ENCODE data around the gene GTF3C1.
A peak's percentile ranks its signal among the peaks of the same experiment; 100 is the strongest.
"Not testable (repeated sequence)": the region's sequence is repeated elsewhere in the genome, so short reads cannot be mapped to it uniquely, and the experiment has no call there.

GTF3C1 gene

DNA sequence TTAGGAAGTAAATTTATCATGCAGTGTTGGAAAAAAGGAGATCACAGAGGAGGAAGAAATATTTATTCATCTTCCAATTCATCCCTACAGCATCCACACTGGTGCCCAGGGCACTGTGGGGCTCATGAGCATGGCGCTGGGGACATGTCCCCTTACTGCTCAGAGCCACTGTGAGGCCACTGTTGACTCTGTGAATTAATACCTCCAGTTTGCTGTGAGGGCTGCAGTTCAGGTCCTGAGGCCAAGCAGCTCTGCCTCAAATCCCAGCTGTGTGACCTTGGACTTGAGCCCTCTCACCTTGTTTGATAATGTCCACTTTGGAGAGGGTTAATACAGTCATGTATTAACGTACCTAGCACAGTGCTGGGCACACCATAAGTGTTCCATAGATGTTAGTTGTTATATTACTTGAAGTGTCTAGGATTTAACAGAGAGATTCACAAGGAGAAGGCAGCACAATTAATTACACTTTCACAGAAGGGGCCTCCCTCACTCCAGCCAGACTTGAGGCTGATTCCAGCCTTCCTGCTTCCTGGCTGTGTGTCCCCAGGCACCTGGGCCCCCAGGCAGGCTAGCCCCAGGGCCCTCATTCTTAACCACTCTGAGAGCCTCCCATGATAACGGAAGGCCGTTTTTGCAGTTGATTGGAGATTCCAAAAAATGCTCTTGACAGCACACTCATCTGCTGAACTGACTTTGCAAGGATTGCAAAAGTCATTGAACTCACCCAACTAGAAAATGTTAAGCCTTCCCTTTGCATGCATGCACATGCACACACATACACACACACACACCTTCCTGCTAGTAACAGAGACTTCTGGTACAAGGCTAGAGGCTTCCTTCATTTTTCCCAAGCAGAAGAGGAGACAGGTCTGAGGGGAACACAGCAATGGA lies 29.6 kb upstream of the GTF3C1 start:
- H3K9ac ChIP-seq (ENCODE audit: insufficient read length, low read depth) = no peak overlapping the region
- no peak overlapping the region for H3K4me3 ChIP-seq (ENCODE audit: insufficient read length, low read depth)
- H3K36me3 ChIP-seq (ENCODE audit: insufficient read depth, insufficient read length, low read length) = peaks cover 5% of the 10 kb centered on the region
- no peaks in the 10 kb centered on the region for H3K27me3 ChIP-seq (ENCODE audit: insufficient read depth, insufficient read length)
- peaks cover 7% of the 10 kb centered on the region for H3K4me1 ChIP-seq (ENCODE audit: insufficient read depth, insufficient read length)
- no peak for DNase-seq (ENCODE audit: low read depth, low spot score)
- TF ChIP-seq ZNF274 (IDR thresholded peaks at IDR 0.05; ENCODE audit: low read depth, low read length) = no peak
- no peak for TF ChIP-seq YY1 (IDR thresholded peaks at IDR 0.05; ENCODE audit: insufficient read depth, insufficient read length)
- no peak for TF ChIP-seq SUZ12 (IDR thresholded peaks at IDR 0.05; ENCODE audit: extremely low read depth, insufficient read depth, insufficient read length)
- H3K9me3 ChIP-seq (ENCODE audit: insufficient read depth, low read length) = no peaks in the 10 kb centered on the region

DNA sequence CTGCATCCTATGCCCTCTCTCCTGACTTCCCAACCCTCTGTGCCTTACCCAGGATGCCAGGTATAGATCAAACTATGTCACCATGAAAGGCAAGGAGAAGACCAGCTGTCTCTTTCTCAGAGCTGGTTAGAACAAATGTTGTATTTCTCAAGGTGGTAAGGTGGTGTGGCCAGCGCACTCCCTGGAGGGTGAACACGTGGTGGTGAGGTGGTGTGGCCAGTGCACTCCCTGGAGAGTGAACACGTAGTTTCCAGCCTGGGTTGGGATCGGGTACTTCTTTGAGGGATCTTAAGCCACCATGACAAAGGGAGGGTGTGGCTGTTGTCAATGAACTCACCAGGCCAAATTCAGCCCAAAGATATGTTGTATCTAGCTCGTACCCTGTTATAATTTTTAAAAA lies 27.0 kb upstream of the GTF3C1 start:
- Histone ChIP-seq H3K9ac (ENCODE audit: insufficient read length, low read depth) (no peak overlapping the region), H3K27me3 (ENCODE audit: insufficient read depth, insufficient read length) (no peaks in the 10 kb centered on the region), H3K4me3 (ENCODE audit: insufficient read length, low read depth) (no peak overlapping the region), H3K4me1 (ENCODE audit: insufficient read depth, insufficient read length) (peaks cover 7% of the 10 kb centered on the region), H3K36me3 (ENCODE audit: insufficient read depth, insufficient read length, low read length) (peaks cover 5% of the 10 kb centered on the region), H3K9me3 (ENCODE audit: insufficient read depth, low read length) (no peaks in the 10 kb centered on the region)
- no peak for DNase-seq (ENCODE audit: low read depth, low spot score)
- TF ChIP-seq ZNF274 (IDR thresholded peaks at IDR 0.05; ENCODE audit: low read depth, low read length) (no peak), SUZ12 (IDR thresholded peaks at IDR 0.05; ENCODE audit: extremely low read depth, insufficient read depth, insufficient read length) (no peak), YY1 (IDR thresholded peaks at IDR 0.05; ENCODE audit: insufficient read depth, insufficient read length) (no peak)

DNA sequence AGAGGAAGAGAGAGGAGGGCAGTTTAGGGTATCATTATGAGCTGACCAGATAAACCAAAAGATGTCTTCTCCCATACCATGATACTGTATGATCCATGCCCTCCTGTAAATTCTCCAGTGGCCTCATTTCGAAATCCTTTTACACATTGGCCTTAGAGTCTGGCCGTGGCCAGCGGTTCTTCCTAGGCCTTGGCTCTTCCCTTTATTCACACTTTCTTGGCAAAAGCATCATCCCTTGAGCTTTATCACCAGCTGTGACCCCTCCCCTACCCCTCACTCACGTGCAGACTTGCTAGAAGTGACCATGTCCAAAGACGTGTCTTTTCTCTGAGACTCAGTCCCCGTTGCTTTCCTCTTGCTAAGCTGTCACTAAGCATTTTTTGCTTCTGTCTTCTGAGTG lies 23.0 kb upstream of the GTF3C1 start:
- Histone ChIP-seq H3K27me3 (ENCODE audit: insufficient read depth, insufficient read length) (no peaks in the 10 kb centered on the region), H3K4me1 (ENCODE audit: insufficient read depth, insufficient read length) (peaks cover 7% of the 10 kb centered on the region), H3K9me3 (ENCODE audit: insufficient read depth, low read length) (no peaks in the 10 kb centered on the region), H3K36me3 (ENCODE audit: insufficient read depth, insufficient read length, low read length) (peaks cover 5% of the 10 kb centered on the region), H3K9ac (ENCODE audit: insufficient read length, low read depth) (no peak overlapping the region), H3K4me3 (ENCODE audit: insufficient read length, low read depth) (no peak overlapping the region)
- no peak for TF ChIP-seq ZNF274 (IDR thresholded peaks at IDR 0.05; ENCODE audit: low read depth, low read length)
- TF ChIP-seq YY1 (IDR thresholded peaks at IDR 0.05; ENCODE audit: insufficient read depth, insufficient read length) = no peak
- no peak for TF ChIP-seq SUZ12 (IDR thresholded peaks at IDR 0.05; ENCODE audit: extremely low read depth, insufficient read depth, insufficient read length)
- DNase-seq (ENCODE audit: low read depth, low spot score) = no peak

DNA sequence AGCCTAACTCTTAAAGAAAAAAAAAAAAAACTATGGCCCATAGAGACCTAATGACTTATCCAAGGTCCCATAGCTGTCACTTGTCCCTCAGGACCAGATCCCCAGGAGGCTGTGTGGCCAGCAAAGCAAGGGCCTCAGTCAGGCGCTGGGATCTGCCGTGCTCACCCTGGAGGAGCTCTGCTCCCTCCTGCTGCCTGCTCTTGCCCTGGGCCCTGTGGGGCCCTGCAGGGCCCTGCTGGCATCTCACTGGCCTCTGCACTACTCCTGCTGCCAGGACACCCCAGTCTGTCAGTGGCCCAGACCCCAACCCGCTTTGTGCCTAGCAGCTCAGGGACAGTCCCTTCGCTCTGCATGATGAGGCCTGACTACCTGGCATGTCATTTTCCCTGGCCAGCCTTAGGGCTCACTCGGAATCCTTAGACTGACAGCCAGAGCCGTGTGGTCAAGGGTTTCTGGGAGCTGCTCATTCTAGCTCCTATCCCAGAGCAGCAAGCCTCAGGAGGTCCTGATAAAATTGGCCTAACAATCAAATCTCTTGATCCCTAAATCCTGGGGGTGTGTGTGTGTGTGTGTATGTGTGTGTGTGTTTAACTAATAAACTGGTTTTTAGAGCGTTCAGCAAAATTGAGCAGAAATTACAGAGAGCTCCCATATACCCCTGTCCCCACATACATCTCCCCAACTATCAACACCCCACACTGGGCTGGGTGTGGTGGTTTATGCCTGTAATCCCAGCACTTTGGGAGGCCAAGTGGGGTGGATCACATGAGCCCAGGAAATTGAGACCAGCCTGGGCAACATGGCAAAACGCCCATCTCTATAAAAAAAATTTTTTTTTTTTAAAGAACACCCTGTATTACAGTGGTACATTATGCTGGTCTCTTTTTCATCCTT lies 22.0 kb upstream of the GTF3C1 start:
- no peaks in the 10 kb centered on the region for H3K27me3 ChIP-seq (ENCODE audit: insufficient read depth, insufficient read length)
- H3K36me3 ChIP-seq (ENCODE audit: insufficient read depth, insufficient read length, low read length) = peaks cover 5% of the 10 kb centered on the region
- peak overlapping the region; percentile 47 for H3K9ac ChIP-seq (ENCODE audit: insufficient read length, low read depth)
- no peak for DNase-seq (ENCODE audit: low read depth, low spot score)
- TF ChIP-seq ZNF274 (IDR thresholded peaks at IDR 0.05; ENCODE audit: low read depth, low read length) (no peak), SUZ12 (IDR thresholded peaks at IDR 0.05; ENCODE audit: extremely low read depth, insufficient read depth, insufficient read length) (no peak), YY1 (IDR thresholded peaks at IDR 0.05; ENCODE audit: insufficient read depth, insufficient read length) (no peak)
- no peaks in the 10 kb centered on the region for H3K9me3 ChIP-seq (ENCODE audit: insufficient read depth, low read length)
- H3K4me1 ChIP-seq (ENCODE audit: insufficient read depth, insufficient read length) = peaks cover 6% of the 10 kb centered on the region
- H3K4me3 ChIP-seq (ENCODE audit: insufficient read length, low read depth) = no peak overlapping the region

DNA sequence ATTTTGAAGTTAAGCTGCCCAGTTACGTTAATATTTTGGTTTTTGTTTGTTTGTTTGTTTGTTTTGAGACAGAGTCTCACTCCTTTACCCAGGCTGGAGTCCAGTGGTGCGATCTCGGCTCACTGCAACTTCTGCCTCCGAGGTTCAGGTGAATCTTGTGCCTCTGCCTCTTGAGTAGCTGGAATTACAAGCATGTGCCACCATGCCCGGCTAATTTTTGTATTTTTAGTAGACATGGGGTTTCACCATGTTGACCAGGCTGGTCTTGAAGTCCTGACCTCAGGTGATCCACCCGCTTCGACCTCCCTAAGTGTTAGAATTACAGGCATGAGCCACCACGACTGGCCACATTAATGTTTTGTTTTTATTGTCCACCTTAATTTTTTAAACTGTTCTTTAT lies 21.3 kb upstream of the GTF3C1 start:
- H3K9ac ChIP-seq (ENCODE audit: insufficient read length, low read depth); H3K36me3 ChIP-seq (ENCODE audit: insufficient read depth, insufficient read length, low read length): not testable (repeated sequence)

DNA sequence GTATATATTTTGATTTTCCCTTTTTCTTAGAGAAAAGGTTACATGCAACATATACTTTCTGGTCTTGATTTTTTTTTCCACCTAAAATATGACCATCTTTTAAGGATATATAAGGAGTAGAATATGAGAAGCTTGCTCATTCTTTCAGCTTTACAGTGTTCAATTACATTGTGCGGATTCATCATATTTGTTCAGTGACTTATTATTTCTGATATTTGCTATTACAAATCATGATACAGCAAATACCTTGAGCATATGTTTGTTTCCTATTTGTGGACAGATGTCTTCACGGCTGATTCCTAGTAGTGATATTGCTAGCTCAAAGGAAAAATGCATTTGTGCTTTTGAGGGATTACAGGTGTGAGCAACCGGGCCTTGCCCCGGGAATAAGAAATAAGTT lies 18.4 kb upstream of the GTF3C1 start:
- DNase-seq (ENCODE audit: low read depth, low spot score) = no peak
- H3K4me1 ChIP-seq (ENCODE audit: insufficient read depth, insufficient read length) = peaks cover 3% of the 10 kb centered on the region
- H3K27me3 ChIP-seq (ENCODE audit: insufficient read depth, insufficient read length) = no peaks in the 10 kb centered on the region
- H3K9me3 ChIP-seq (ENCODE audit: insufficient read depth, low read length) = no peaks in the 10 kb centered on the region
- no peaks in the 10 kb centered on the region for H3K36me3 ChIP-seq (ENCODE audit: insufficient read depth, insufficient read length, low read length)
- no peak for TF ChIP-seq SUZ12 (IDR thresholded peaks at IDR 0.05; ENCODE audit: extremely low read depth, insufficient read depth, insufficient read length)
- no peak for TF ChIP-seq ZNF274 (IDR thresholded peaks at IDR 0.05; ENCODE audit: low read depth, low read length)
- TF ChIP-seq YY1 (IDR thresholded peaks at IDR 0.05; ENCODE audit: insufficient read depth, insufficient read length) = no peak
- no peak overlapping the region for H3K4me3 ChIP-seq (ENCODE audit: insufficient read length, low read depth)
- no peak overlapping the region for H3K9ac ChIP-seq (ENCODE audit: insufficient read length, low read depth)

More for the DNA sequence above, 21.3 kb upstream of the GTF3C1 start:
- H3K27me3 ChIP-seq (ENCODE audit: insufficient read depth, insufficient read length); H3K4me1 ChIP-seq (ENCODE audit: insufficient read depth, insufficient read length); DNase-seq (ENCODE audit: low read depth, low spot score); H3K9me3 ChIP-seq (ENCODE audit: insufficient read depth, low read length); H3K4me3 ChIP-seq (ENCODE audit: insufficient read length, low read depth): not testable (repeated sequence)

DNA sequence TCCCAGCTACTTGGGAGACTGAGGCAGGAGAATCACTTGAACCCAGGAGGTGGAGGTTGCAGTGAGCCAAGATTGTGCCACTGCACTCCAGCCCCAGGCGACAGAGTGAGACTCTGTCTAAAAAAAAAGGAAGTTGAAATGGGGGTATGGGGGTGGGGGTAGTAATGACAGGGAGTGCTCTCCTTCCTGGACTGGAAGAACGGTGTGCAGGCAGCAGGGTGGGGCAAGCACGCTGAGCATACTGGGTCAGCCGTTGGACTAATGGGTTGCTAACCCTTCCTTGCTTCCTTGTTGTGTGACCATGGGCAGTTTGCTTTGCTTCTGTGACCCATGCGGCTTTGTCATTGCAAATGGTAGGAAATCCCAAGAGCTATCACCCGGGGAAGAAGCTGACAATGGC lies 16.7 kb upstream of the GTF3C1 start:
- no peak for DNase-seq (ENCODE audit: low read depth, low spot score)
- TF ChIP-seq SUZ12 (IDR thresholded peaks at IDR 0.05; ENCODE audit: extremely low read depth, insufficient read depth, insufficient read length) (no peak), ZNF274 (IDR thresholded peaks at IDR 0.05; ENCODE audit: low read depth, low read length) (no peak), YY1 (IDR thresholded peaks at IDR 0.05; ENCODE audit: insufficient read depth, insufficient read length) (no peak)
- H3K9me3 ChIP-seq (ENCODE audit: insufficient read depth, low read length) = no peaks in the 10 kb centered on the region
- H3K27me3 ChIP-seq (ENCODE audit: insufficient read depth, insufficient read length) = no peaks in the 10 kb centered on the region
- H3K9ac ChIP-seq (ENCODE audit: insufficient read length, low read depth) = no peak overlapping the region
- no peak overlapping the region for H3K4me3 ChIP-seq (ENCODE audit: insufficient read length, low read depth)
- H3K36me3 ChIP-seq (ENCODE audit: insufficient read depth, insufficient read length, low read length) = no peaks in the 10 kb centered on the region
- H3K4me1 ChIP-seq (ENCODE audit: insufficient read depth, insufficient read length) = peaks cover 1% of the 10 kb centered on the region

Measured in NT2/D1 (cell line).